Measurements from ENCODE around the gene VSTM2B. TPM values are rescaled to one million over a fixed set of nuclear protein-coding genes. Genes with fewer than 3 reads are reported as not detected.

The VSTM2B gene
- total and polyA plus RNA-seq, 7 experiments from 2014 or later, result 0.24 TPM; not detected in 6

DNA sequence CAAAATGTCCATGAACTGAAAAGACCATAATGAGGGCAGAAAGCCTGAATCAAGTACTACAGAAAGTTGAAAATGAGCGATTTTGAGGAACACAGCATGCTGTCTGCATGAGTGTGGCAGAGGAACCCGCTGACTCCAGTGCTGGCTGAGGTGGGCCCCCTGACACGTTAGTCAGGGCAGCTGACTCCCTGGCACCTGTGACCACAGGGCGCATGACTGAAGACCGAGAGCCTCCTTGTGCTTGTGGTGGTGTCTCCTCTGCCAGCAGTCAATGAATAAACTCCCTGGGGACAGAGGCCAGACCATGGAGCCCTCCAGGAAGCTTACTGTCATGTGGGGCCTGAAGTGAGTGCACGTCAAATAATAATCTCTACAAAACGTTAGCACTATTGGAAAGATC, 38.4 kb upstream of the VSTM2B start:
- Mint-ChIP-seq H3K36me3 (peaks cover 0 to 4% (median 0%) of the 10 kb centered on the region in 5 donors), H3K27ac (no peak overlapping the region), H3K27me3 (peaks cover 18 to 69% (median 52%) of the 10 kb centered on the region in 5 donors), H3K9me3 (peaks cover 0 to 7% (median 0%) of the 10 kb centered on the region in 11 donors), H3K4me3 (no peak overlapping the region), H3K4me1 (peaks cover 0 to 7% (median 0%) of the 10 kb centered on the region in 7 donors)
- CTCF ChIA-PET, result no interaction called here
- Histone ChIP-seq H3K36me3 (ENCODE audit: control insufficient read depth in 2 of 3, insufficient read depth in 3 of 3, low read length in 3 of 3) (no peaks in the 10 kb centered on the region), H3K27ac (ENCODE audit: low read depth, low read length) (no peak overlapping the region), H3K27me3 (ENCODE audit: control insufficient read depth in 2 of 2, insufficient read depth in 2 of 2, low read length in 2 of 2) (peaks cover 0 to 6% of the 10 kb centered on the region in 2 donors), H3K4me1 (ENCODE audit: control insufficient read depth in 2 of 2, insufficient read depth in 2 of 2, low read length in 2 of 2) (no peaks in the 10 kb centered on the region), H3K4me3 (ENCODE audit: low read length) (no peak overlapping the region), H3K9me3 (ENCODE audit: control insufficient read depth in 2 of 3, low read length in 3 of 3) (no peaks in the 10 kb centered on the region)
- intact Hi-C loops (cut with micrococcal nuclease), result no loop called here
- ATAC-seq, result no peak
- DNase-seq, result no peak
- POLR2A ChIA-PET, result no interaction called here

DNA sequence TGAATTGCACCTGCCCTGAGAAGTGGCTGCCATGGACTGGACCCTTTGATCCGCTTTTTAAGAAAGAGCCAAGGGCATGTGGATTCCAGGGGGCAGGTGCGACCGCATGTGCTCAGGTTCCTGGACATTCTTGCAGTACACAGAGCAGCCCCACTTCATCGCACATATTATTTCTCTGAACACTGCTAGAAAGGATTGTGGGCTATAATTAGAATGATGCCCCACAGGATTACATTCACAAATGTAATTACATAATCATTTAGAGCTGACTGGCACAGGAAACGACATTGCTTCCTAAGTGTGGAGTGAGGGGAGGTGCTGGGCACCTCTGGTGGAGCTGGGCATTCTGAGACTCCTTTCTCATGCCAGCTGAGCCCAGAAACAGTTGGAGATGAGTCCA, 37.5 kb upstream of the VSTM2B start:
- H3K9me3 ChIP-seq (ENCODE audit: control insufficient read depth in 2 of 3, low read length in 3 of 3), result no peaks in the 10 kb centered on the region
- H3K27ac Mint-ChIP-seq, result no peak overlapping the region
- DNase-seq (no peak), ATAC-seq (no peak)
- no peaks in the 10 kb centered on the region for H3K4me1 ChIP-seq (ENCODE audit: control insufficient read depth in 2 of 2, insufficient read depth in 2 of 2, low read length in 2 of 2)
- peaks cover 0 to 6% (median 0%) of the 10 kb centered on the region in 11 donors for H3K9me3 Mint-ChIP-seq
- no peak overlapping the region for H3K4me3 Mint-ChIP-seq
- H3K36me3 ChIP-seq (ENCODE audit: control insufficient read depth in 2 of 3, insufficient read depth in 3 of 3, low read length in 3 of 3), result no peaks in the 10 kb centered on the region
- H3K27me3 ChIP-seq (ENCODE audit: control insufficient read depth in 2 of 2, insufficient read depth in 2 of 2, low read length in 2 of 2), result peaks cover 0 to 6% of the 10 kb centered on the region in 2 donors
- H3K36me3 Mint-ChIP-seq, result peaks cover 0 to 4% (median 0%) of the 10 kb centered on the region in 5 donors
- intact Hi-C loops (cut with micrococcal nuclease), result no loop called here
- CTCF ChIA-PET, result no interaction called here
- H3K4me3 ChIP-seq (ENCODE audit: low read length), result no peak overlapping the region
- no peak overlapping the region for H3K27ac ChIP-seq (ENCODE audit: low read depth, low read length)
- H3K27me3 Mint-ChIP-seq, result peaks cover 27 to 64% (median 50%) of the 10 kb centered on the region in 5 donors
- peaks cover 0 to 9% (median 0%) of the 10 kb centered on the region in 7 donors for H3K4me1 Mint-ChIP-seq
- POLR2A ChIA-PET, result no interaction called here

DNA sequence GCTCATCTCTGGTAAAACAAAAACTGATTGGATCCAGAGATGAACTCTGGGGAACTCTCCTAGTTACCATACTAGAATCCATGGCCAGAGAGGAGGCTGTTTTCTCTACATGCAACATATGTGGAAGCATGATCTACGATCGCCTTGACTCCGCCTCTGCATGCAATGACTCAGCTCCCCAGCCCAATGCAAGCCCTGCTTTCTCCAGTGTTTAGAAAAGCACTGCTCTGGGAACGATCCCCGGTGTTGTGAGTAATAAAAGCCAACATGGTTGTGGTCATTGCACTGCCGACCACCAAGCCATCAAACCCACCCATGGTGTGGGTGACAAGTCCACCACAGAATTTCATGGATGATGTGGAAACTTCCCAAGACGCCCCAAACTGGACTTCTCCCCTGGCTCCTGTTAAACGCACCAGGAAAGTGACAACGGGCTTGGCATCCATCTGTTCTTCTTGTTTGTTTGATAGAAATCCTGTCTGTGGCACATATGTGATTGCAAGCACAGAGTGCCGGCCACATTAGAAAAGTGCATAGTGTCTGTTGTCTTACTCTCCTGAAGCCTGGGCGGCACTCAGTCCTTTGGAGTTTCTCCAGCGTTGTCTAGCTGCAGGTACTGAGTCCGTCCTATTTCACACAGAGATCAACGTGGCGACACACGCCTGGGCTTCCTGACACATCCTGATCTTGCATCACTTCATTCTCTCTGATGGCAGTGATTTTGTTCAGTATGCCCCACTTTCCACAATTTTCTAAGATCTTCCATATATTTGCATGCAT, 36.4 kb upstream of the VSTM2B start:
- no peaks in the 10 kb centered on the region for H3K9me3 ChIP-seq (ENCODE audit: control insufficient read depth in 2 of 3, low read length in 3 of 3)
- H3K27ac ChIP-seq (ENCODE audit: low read depth, low read length), result no peak overlapping the region
- Mint-ChIP-seq H3K4me3 (no peak overlapping the region), H3K27me3 (peaks cover 31 to 64% (median 50%) of the 10 kb centered on the region in 5 donors), H3K9me3 (peaks cover 0 to 6% (median 0%) of the 10 kb centered on the region in 11 donors), H3K27ac (no peak overlapping the region), H3K36me3 (peaks cover 0 to 4% (median 0%) of the 10 kb centered on the region in 5 donors), H3K4me1 (peaks cover 0 to 9% (median 0%) of the 10 kb centered on the region in 7 donors)
- no peak overlapping the region for H3K4me3 ChIP-seq (ENCODE audit: low read length)
- ATAC-seq (no peak), DNase-seq (no peak)
- CTCF ChIA-PET, result no interaction called here
- POLR2A ChIA-PET, result no interaction called here
- intact Hi-C loops (cut with micrococcal nuclease), result no loop called here
- H3K36me3 ChIP-seq (ENCODE audit: control insufficient read depth in 2 of 3, insufficient read depth in 3 of 3, low read length in 3 of 3), result no peaks in the 10 kb centered on the region
- H3K4me1 ChIP-seq (ENCODE audit: control insufficient read depth in 2 of 2, insufficient read depth in 2 of 2, low read length in 2 of 2), result no peaks in the 10 kb centered on the region
- H3K27me3 ChIP-seq (ENCODE audit: control insufficient read depth in 2 of 2, insufficient read depth in 2 of 2, low read length in 2 of 2), result peaks cover 0 to 6% of the 10 kb centered on the region in 2 donors

DNA sequence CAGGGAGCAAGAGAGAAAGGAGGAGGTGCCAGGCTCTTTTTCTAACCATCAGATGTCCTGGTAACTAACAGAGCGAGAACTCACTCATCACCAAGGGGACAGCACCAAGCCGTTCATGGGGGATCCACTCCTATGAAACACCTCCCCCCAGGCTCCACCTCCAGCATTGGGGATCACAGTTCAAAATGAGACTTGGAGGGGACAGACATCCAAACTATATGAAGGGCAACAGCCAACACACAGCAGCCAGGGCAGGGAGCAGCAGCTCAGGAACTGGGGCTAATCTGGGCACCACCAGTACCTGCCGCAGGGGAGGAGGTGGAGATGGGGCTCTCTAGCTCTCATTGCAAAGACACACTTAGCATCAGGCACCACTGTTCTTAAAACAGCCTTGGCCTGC, 34.3 kb upstream of the VSTM2B start:
- intact Hi-C loops (cut with micrococcal nuclease), result no loop called here
- Mint-ChIP-seq H3K27ac (no peak overlapping the region), H3K36me3 (peaks cover 0 to 4% (median 0%) of the 10 kb centered on the region in 5 donors), H3K9me3 (peaks cover 0 to 6% (median 0%) of the 10 kb centered on the region in 11 donors), H3K27me3 (peaks cover 31 to 50% (median 41%) of the 10 kb centered on the region in 5 donors), H3K4me3 (no peak overlapping the region), H3K4me1 (peaks cover 0 to 9% (median 0%) of the 10 kb centered on the region in 7 donors)
- no peak overlapping the region for H3K4me3 ChIP-seq (ENCODE audit: low read length)
- CTCF ChIA-PET, result no interaction called here
- no peaks in the 10 kb centered on the region for H3K9me3 ChIP-seq (ENCODE audit: control insufficient read depth in 2 of 3, low read length in 3 of 3)
- no peak overlapping the region for H3K27ac ChIP-seq (ENCODE audit: low read depth, low read length)
- no peaks in the 10 kb centered on the region for H3K36me3 ChIP-seq (ENCODE audit: control insufficient read depth in 2 of 3, insufficient read depth in 3 of 3, low read length in 3 of 3)
- ATAC-seq (no peak), DNase-seq (no peak)
- peaks cover 0 to 6% of the 10 kb centered on the region in 2 donors for H3K27me3 ChIP-seq (ENCODE audit: control insufficient read depth in 2 of 2, insufficient read depth in 2 of 2, low read length in 2 of 2)
- H3K4me1 ChIP-seq (ENCODE audit: control insufficient read depth in 2 of 2, insufficient read depth in 2 of 2, low read length in 2 of 2), result no peaks in the 10 kb centered on the region
- POLR2A ChIA-PET, result no interaction called here

DNA sequence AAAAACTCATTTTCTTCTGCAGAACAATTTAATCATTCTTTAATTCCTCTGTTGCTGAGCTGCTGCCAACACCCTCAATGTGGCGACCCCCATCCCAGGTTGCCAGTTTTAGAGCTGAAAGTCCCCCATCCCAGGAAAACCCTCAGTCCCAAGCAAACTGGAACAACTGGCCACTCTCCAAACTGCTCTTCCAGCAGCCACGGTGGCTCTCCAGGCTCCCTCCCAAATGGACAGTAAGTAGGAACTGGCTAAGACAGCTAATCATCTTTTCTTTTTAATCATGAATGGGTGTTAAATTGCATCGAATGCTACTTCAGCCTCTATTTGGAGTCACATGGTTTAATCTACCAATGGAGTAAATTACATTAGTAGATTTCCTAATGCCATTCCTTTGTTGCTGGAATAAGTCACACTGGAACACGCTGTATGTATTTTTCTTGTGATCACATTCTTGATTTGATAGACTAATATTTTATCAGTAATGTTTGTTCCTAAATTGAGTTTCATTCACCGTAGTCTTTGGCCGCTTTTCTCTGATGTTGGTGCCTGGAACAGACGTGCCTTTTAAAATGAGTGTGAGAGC, 33.7 kb upstream of the VSTM2B start:
- DNase-seq (no peak), ATAC-seq (no peak)
- Histone ChIP-seq H3K9me3 (ENCODE audit: control insufficient read depth in 2 of 3, low read length in 3 of 3) (no peaks in the 10 kb centered on the region), H3K4me3 (ENCODE audit: low read length) (no peak overlapping the region), H3K4me1 (ENCODE audit: control insufficient read depth in 2 of 2, insufficient read depth in 2 of 2, low read length in 2 of 2) (no peaks in the 10 kb centered on the region), H3K27me3 (ENCODE audit: control insufficient read depth in 2 of 2, insufficient read depth in 2 of 2, low read length in 2 of 2) (peaks cover 0 to 6% of the 10 kb centered on the region in 2 donors), H3K27ac (ENCODE audit: low read depth, low read length) (no peak overlapping the region), H3K36me3 (ENCODE audit: control insufficient read depth in 2 of 3, insufficient read depth in 3 of 3, low read length in 3 of 3) (no peaks in the 10 kb centered on the region)
- ChIA-PET POLR2A (no interaction called here), CTCF (no interaction called here)
- H3K36me3 Mint-ChIP-seq, result peaks cover 0 to 4% (median 0%) of the 10 kb centered on the region in 5 donors
- no peak overlapping the region for H3K27ac Mint-ChIP-seq
- peaks cover 0 to 9% (median 0%) of the 10 kb centered on the region in 7 donors for H3K4me1 Mint-ChIP-seq
- H3K27me3 Mint-ChIP-seq, result peaks cover 31 to 46% (median 38%) of the 10 kb centered on the region in 5 donors
- no peak overlapping the region for H3K4me3 Mint-ChIP-seq
- H3K9me3 Mint-ChIP-seq, result peaks cover 0 to 8% (median 0%) of the 10 kb centered on the region in 11 donors
- intact Hi-C loops (cut with micrococcal nuclease), result no loop called here

DNA sequence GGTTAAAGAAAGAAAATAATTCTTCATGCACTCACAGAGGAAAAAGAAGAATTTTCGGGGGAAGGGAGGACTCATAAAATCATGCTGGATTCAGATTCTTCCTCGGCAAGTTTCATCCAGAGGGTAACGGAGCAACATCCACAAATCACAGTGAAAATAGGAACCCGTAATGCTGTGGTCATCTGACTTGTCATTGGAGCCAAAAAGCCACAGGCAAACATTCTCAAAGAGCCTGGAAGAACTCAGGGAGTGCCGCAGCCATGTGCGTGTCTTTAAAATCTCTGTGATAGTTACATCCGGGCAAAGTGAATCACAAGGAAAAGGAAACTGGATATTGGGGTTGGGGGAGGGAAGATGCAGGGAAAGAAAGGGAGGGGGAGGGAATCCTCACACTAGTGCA, 33.0 kb upstream of the VSTM2B start:
- no peak overlapping the region for H3K4me3 Mint-ChIP-seq
- peaks cover 0 to 8% (median 0%) of the 10 kb centered on the region in 11 donors for H3K9me3 Mint-ChIP-seq
- intact Hi-C loops (cut with micrococcal nuclease), result no loop called here
- ATAC-seq (no peak), DNase-seq (no peak)
- peaks cover 31 to 41% (median 35%) of the 10 kb centered on the region in 5 donors for H3K27me3 Mint-ChIP-seq
- peaks cover 0 to 9% (median 0%) of the 10 kb centered on the region in 7 donors for H3K4me1 Mint-ChIP-seq
- H3K9me3 ChIP-seq (ENCODE audit: control insufficient read depth in 2 of 3, low read length in 3 of 3), result no peaks in the 10 kb centered on the region
- H3K4me1 ChIP-seq (ENCODE audit: control insufficient read depth in 2 of 2, insufficient read depth in 2 of 2, low read length in 2 of 2), result no peaks in the 10 kb centered on the region
- no peaks in the 10 kb centered on the region for H3K36me3 ChIP-seq (ENCODE audit: control insufficient read depth in 2 of 3, insufficient read depth in 3 of 3, low read length in 3 of 3)
- H3K27me3 ChIP-seq (ENCODE audit: control insufficient read depth in 2 of 2, insufficient read depth in 2 of 2, low read length in 2 of 2), result peaks cover 0 to 6% of the 10 kb centered on the region in 2 donors
- no peak overlapping the region for H3K27ac Mint-ChIP-seq
- ChIA-PET POLR2A (no interaction called here), CTCF (no interaction called here)
- peaks cover 0 to 4% (median 0%) of the 10 kb centered on the region in 5 donors for H3K36me3 Mint-ChIP-seq
- no peak overlapping the region for H3K4me3 ChIP-seq (ENCODE audit: low read length)
- no peak overlapping the region for H3K27ac ChIP-seq (ENCODE audit: low read depth, low read length)

Data from naive thymus-derived CD4-positive, alpha-beta T cell (primary cell).